DMS153 treated with DMSO at 0.1 percent for 48 hours (cell line): ENCODE measurements around the gene FEN1.

ENCODE experiments used
- DNase-seq: peaks from one replicate; lab custom pipeline; 2025; ENCODE audit not compliant: unreplicated experiment; lab: John Stamatoyannopoulos, UW

Gene FEN1

GRCh38 chr11:61793083-61793828, 545 bp downstream of the FEN1 start:
- no peak for DNase-seq

- DNase-seq, result no peak
Measured at GRCh38 chr11:61793829-61794204, 1.1 kb downstream of the FEN1 start.

- no peak for DNase-seq
Measured at GRCh38 chr11:61794579-61794978, 1.9 kb downstream of the FEN1 start.

- no peak for DNase-seq
Measured at GRCh38 chr11:61795459-61795858, 2.7 kb downstream of the FEN1 start.

GRCh38 chr11:61795876-61796526, 3.3 kb downstream of the FEN1 start:
- no peak for DNase-seq

GRCh38 chr11:61797263-61797944, 4.7 kb downstream of the FEN1 start:
- DNase-seq, result peak; percentile 60

GRCh38 chr11:61799665-61800284, 7.1 kb downstream of the FEN1 start:
- no peak for DNase-seq

- DNase-seq, result no peak
Measured at GRCh38 chr11:61800331-61801281, 7.9 kb downstream of the FEN1 start.

- DNase-seq, result no peak
Measured at GRCh38 chr11:61802605-61803004, 9.9 kb downstream of the FEN1 start.

- no peak for DNase-seq
Measured at GRCh38 chr11:61803889-61804647, 11.4 kb downstream of the FEN1 start.

- DNase-seq, result no peak
Measured at GRCh38 chr11:61805146-61805545, 12.4 kb downstream of the FEN1 start.

- DNase-seq, result no peak
Measured at GRCh38 chr11:61806785-61807184, 14.1 kb downstream of the FEN1 start.

- DNase-seq, result no peak
Measured at GRCh38 chr11:61810671-61811175, 18.0 kb downstream of the FEN1 start.

- no peak for DNase-seq
Measured at GRCh38 chr11:61811831-61812230, 19.1 kb downstream of the FEN1 start.

GRCh38 chr11:61812736-61813411, 20.2 kb downstream of the FEN1 start:
- DNase-seq, result no peak

- DNase-seq, result no peak
Measured at GRCh38 chr11:61814247-61814957, 21.7 kb downstream of the FEN1 start.

GRCh38 chr11:61814958-61815789, 22.5 kb downstream of the FEN1 start:
- peak; percentile 88 for DNase-seq
